ENCODE measurements around the gene TWIST2.

The TWIST2 gene

DNA sequence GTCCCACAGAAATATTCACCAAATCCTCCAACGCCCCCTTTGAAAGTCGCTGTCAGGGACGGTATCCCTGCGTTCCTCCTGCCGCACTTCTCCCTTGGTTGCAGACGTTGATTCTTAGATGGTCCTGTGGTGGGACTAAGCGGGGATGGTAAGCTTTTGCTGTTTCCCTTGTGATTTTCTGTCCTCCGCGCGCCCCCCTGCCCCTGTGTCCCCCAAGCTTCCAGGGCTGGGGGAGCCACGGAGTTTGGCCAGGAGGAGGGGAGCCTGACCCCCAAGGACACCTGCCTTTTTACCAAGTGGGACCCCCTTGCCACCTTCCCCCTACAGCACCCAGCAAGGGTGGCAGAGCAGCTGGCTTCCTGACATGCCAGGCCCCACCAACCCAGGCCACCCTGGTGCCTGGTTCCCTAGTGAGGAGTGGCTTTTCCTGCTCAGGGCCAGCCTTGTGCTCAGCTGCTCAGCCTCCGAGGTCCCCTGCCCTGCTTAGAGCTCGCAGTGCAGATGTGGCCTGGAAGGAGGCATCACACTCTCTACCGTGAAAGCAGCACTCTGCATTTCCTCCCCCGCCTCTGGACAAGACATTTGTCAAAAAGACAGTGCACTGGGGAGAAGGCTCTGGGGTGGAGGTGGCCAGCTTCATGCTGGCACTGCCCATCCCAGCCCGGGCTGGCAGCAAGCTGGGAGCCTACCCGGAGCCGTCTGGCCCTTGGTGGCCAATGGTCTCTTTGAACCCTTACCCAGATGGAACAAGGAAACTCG lies 49.4 kb downstream of the TWIST2 start:
- Mint-ChIP-seq H3K4me3 (no peak overlapping the region), H3K27ac (no peak overlapping the region), H3K27me3 (ENCODE audit: low read depth, poor library complexity) (peaks cover 8% of the 10 kb centered on the region), H3K4me1 (peaks cover 80% of the 10 kb centered on the region), H3K9me3 (no peaks in the 10 kb centered on the region), H3K36me3 (ENCODE audit: low read depth) (no peaks in the 10 kb centered on the region)
- DNase-seq, result no peak
- TF ChIP-seq, protein P1, sequence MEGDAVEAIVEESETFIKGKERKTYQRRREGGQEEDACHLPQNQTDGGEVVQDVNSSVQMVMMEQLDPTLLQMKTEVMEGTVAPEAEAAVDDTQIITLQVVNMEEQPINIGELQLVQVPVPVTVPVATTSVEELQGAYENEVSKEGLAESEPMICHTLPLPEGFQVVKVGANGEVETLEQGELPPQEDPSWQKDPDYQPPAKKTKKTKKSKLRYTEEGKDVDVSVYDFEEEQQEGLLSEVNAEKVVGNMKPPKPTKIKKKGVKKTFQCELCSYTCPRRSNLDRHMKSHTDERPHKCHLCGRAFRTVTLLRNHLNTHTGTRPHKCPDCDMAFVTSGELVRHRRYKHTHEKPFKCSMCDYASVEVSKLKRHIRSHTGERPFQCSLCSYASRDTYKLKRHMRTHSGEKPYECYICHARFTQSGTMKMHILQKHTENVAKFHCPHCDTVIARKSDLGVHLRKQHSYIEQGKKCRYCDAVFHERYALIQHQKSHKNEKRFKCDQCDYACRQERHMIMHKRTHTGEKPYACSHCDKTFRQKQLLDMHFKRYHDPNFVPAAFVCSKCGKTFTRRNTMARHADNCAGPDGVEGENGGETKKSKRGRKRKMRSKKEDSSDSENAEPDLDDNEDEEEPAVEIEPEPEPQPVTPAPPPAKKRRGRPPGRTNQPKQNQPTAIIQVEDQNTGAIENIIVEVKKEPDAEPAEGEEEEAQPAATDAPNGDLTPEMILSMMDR (IDR thresholded peaks at IDR 0.05), result no peak

DNA sequence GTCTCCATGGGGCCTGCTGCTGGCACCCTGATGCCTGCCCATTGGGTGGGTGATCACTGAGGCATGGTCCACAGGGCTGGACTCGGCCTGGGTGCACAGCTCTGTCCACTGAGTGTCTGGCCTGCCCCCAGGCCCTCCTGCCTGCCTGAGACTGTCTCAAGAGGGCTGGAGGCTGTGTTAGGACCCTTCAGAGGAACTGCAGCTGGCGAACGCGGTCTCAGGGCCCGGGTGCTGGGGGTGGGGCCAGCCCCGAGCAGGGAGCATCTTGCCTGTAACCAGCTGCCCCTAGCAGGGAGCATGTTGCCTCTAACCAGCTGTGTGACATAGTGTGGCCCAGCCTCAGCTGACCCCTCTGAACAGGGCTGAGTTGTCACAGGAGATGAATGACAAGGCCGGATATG lies 50.0 kb downstream of the TWIST2 start:
- peaks cover 74% of the 10 kb centered on the region for H3K4me1 Mint-ChIP-seq
- H3K36me3 Mint-ChIP-seq (ENCODE audit: low read depth), result no peaks in the 10 kb centered on the region
- H3K4me3 Mint-ChIP-seq, result no peak overlapping the region
- DNase-seq, result no peak
- H3K27me3 Mint-ChIP-seq (ENCODE audit: low read depth, poor library complexity), result peaks cover 8% of the 10 kb centered on the region
- no peak overlapping the region for H3K27ac Mint-ChIP-seq
- H3K9me3 Mint-ChIP-seq, result no peaks in the 10 kb centered on the region
- TF ChIP-seq, protein P1 (IDR thresholded peaks at IDR 0.05), result no peak

DNA sequence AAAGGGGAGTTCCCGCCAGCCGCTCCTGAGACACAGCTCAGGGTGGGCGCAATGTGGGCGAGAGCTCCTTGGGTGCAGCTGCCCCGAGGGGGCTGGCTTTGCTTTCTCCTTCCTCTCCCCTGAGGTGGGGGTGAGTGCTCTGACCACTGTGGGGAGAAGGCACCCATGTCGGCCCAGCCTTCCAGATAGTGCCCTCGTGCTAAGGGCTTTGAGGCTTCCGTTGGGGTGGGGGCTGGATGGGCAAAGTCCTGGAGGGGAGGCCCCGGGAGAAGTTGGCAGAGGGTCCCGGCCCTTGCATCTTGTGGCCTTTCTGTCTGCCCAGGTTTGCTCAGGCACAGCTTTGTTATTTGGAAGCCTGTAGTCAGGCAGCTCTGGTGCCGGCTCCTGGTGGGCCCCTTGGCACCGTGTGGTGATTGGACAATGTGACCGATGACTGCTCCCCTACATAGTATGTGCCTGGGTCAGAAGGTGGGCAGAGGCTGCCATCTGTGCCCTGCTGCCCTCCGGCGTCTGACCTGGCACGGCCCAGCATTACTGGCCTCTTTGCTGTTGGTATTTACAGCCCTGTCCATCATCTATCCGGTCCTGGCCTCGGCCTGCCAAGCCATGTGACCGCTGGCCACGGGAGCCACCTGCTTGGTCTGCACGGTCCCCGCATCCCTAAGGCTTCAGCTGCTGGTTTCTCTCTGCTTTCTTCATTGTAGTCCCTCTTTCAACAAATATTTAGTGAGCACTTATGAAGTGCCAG lies 50.8 kb downstream of the TWIST2 start:
- H3K27me3 Mint-ChIP-seq (ENCODE audit: low read depth, poor library complexity), result peaks cover 5% of the 10 kb centered on the region
- H3K36me3 Mint-ChIP-seq (ENCODE audit: low read depth), result no peaks in the 10 kb centered on the region
- H3K9me3 Mint-ChIP-seq, result no peaks in the 10 kb centered on the region
- H3K4me1 Mint-ChIP-seq, result peaks cover 66% of the 10 kb centered on the region
- no peak overlapping the region for H3K4me3 Mint-ChIP-seq
- no peak for DNase-seq
- no peak overlapping the region for H3K27ac Mint-ChIP-seq
- TF ChIP-seq, protein P1 (IDR thresholded peaks at IDR 0.05), result no peak

DNA sequence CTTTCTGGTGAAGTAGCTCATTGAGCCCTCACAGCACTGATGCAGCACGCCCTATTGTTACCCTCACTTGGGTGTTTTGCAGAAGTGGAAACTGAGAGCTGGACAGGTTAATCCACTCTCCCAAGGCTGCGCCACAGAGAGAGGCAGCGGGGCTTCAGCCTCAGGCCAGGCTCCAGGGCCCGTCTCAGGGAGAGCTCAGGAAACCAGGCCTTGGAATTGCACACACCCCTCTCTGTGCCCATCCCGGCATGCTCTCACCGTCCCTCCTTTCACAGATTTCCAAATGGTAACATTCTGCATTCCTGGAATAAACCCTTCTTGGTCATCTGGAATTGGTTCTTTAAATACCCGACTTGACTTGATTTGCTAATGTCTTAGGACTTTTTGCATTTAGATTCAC lies 51.5 kb downstream of the TWIST2 start:
- TF ChIP-seq, protein P1 (IDR thresholded peaks at IDR 0.05), result no peak
- H3K4me3 Mint-ChIP-seq, result no peak overlapping the region
- H3K36me3 Mint-ChIP-seq (ENCODE audit: low read depth), result no peaks in the 10 kb centered on the region
- no peak overlapping the region for H3K27ac Mint-ChIP-seq
- no peaks in the 10 kb centered on the region for H3K9me3 Mint-ChIP-seq
- DNase-seq, result no peak
- H3K27me3 Mint-ChIP-seq (ENCODE audit: low read depth, poor library complexity), result peaks cover 4% of the 10 kb centered on the region
- H3K4me1 Mint-ChIP-seq, result peaks cover 59% of the 10 kb centered on the region

DNA sequence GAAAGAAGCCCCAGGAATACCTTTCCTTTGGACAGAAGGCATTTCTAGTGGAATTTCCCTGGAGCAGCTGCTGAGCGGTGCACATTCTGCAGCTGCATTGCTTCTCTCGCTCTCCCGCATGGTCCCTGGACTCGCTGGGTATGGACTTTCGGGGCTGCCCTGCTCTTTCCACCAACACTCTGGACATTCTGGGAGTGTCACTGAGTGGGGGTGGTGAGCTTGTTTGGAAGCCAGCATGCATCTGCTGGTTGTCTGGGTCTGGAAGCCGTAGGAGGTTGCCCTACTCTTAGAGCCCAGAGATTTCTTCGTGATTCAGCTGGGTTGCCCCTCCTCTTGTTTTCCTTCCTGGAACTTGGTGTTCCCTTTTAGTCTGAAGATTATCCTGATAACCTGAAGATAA lies 52.6 kb downstream of the TWIST2 start:
- Mint-ChIP-seq H3K4me1 (peaks cover 48% of the 10 kb centered on the region), H3K9me3 (no peaks in the 10 kb centered on the region), H3K36me3 (ENCODE audit: low read depth) (no peaks in the 10 kb centered on the region), H3K27ac (no peak overlapping the region), H3K27me3 (ENCODE audit: low read depth, poor library complexity) (peaks cover 4% of the 10 kb centered on the region), H3K4me3 (peak overlapping the region; percentile 9)
- DNase-seq, result no peak
- TF ChIP-seq, protein P1 (IDR thresholded peaks at IDR 0.05), result no peak
